GM03348 (cell line): Measurements from ENCODE around the gene RXFP1.

Source experiments
- DNase-seq: peaks from one replicate; pipeline ENCODE4 v3.0.0; 2012; ENCODE audit warnings: low spot score

RXFP1 gene

GRCh38 chr4:158671915-158672806, 150.5 kb downstream of the RXFP1 start, which contains the start of gene ETFDH:
Gene ETFDH (plus strand): TSS chr4:158672296. CDS start chr4:158672457, 161 bp downstream.
- peak; percentile 98 for DNase-seq

GRCh38 chr4:158673633-158674032, 152.0 kb downstream of the RXFP1 start:
- no peak for DNase-seq

- no peak for DNase-seq
Observed at GRCh38 chr4:158676076-158676475, 154.4 kb downstream of the RXFP1 start.

- DNase-seq, result no peak
Observed at GRCh38 chr4:158678767-158679166, 157.1 kb downstream of the RXFP1 start.

- DNase-seq, result no peak
Observed at GRCh38 chr4:158681629-158682028, 159.9 kb downstream of the RXFP1 start.

GRCh38 chr4:158682066-158682465, 160.4 kb downstream of the RXFP1 start:
- no peak for DNase-seq

- DNase-seq, result no peak
Observed at GRCh38 chr4:158688813-158689212, 167.1 kb downstream of the RXFP1 start.
